HepG2 (cell line): ENCODE data around the gene CPT1A. TPM values are rescaled to one million over a fixed set of nuclear protein-coding genes. Genes with fewer than 3 reads are reported as not detected.

ENCODE experiments used
- ATAC-seq: fragments of 200-7000 bp; cut with Tn5 transposase; 3 replicates; pipeline ENCODE4 v1.9.1; 2020; ENCODE audit warnings: mild to moderate bottlenecking, moderate library complexity
- BruUV-seq: library from RNA; stranded (reverse); fragments of 400-500 nt; replicated peaks from 2 replicates; lab custom pipeline; 2021; lab: Mats Ljungman, UMichigan
- CTCF ChIA-PET: fragments of 300-600 bp; formaldehyde crosslinking; extraction: SDS; loops from one replicate; lab custom pipeline; 2021; ENCODE audit warnings: low total read pairs, inconsistent platforms, low intra/inter-chr PET ratio; lab: Yijun Ruan, JAX
- POLR2A ChIA-PET: fragments of 350-600 bp; sonication (Branson Sonifier 250); formaldehyde crosslinking; loops from one replicate; lab custom pipeline; 2020; ENCODE audit warnings: antibody characterized with exemption, inconsistent platforms; lab: Yijun Ruan, JAX
- DNase-seq: peaks from one replicate; pipeline ENCODE4 v3.0.0-alpha.2; 2015; ENCODE audit warnings: low spot score
- FAIRE-seq: peaks from 3 replicates; lab custom pipeline; 2011; peaks lifted over from hg19 to GRCh38; lab: Jason Lieb, UNC
- H2AFZ ChIP-seq: one replicate; pipeline ENCODE4 v1.6.1; 2011; ENCODE audit warnings: low read length, inconsistent platforms
- H3K27ac ChIP-seq: fragments of 300-600 bp; 3 replicates; pipeline ENCODE4 v1.8.0; 2011; ENCODE audit warnings: mixed run types, mild to moderate bottlenecking, mixed read lengths, low read length, inconsistent platforms; ENCODE audit not compliant: insufficient read depth; ENCODE audit errors: extremely low read length
- H3K27me3 ChIP-seq, 2 experiments: fragments of 200-600 bp in 1 of 2; 2 replicates in 1 of 2; 3 replicates in 1 of 2; pipeline versions ENCODE4 v1.6.0 to v1.8.0; 2011; ENCODE audit warnings: low read length in 2 of 2, mild to moderate bottlenecking in 2 of 2, moderate library complexity in 2 of 2, inconsistent platforms in 1 of 2; ENCODE audit not compliant: insufficient read depth in 2 of 2, control insufficient read depth in 1 of 2
- H3K36me3 ChIP-seq, 2 experiments: fragments of 200-600 bp in 1 of 2; replicated peaks in 1 of 2; 2 replicates in 1 of 2; 3 replicates in 1 of 2; pipeline versions ENCODE4 v1.5.1 to v1.8.0; 2011; ENCODE audit warnings: low read length in 2 of 2, inconsistent platforms in 1 of 2; ENCODE audit not compliant: insufficient read depth in 2 of 2, control insufficient read depth in 1 of 2
- H3K4me1 ChIP-seq: 2 replicates; pipeline ENCODE4 v1.5.1; 2012; ENCODE audit warnings: low read length, inconsistent platforms; ENCODE audit not compliant: insufficient read depth
- H3K4me2 ChIP-seq: 2 replicates; pipeline ENCODE4 v1.6.0; 2011; ENCODE audit warnings: low read depth, low read length, inconsistent platforms
- H3K4me3 ChIP-seq, 3 experiments: fragments of 200-600 bp in 1 of 3; sonication (generic), shearing (Covaris generic) in 1 of 3; replicated peaks in 1 of 3; 2 replicates each; pipeline ENCODE4 v1.5.1; 2011 to 2016; ENCODE audit warnings: low read length in 3 of 3, inconsistent platforms in 2 of 3, low read depth in 2 of 3, mild to moderate bottlenecking in 2 of 3, control low read depth in 1 of 3, mixed read lengths in 1 of 3; ENCODE audit not compliant: insufficient read depth in 1 of 3
- H3K79me2 ChIP-seq: one replicate; pipeline ENCODE4 v1.6.1; 2011; ENCODE audit warnings: low read length, inconsistent platforms; ENCODE audit not compliant: insufficient read depth
- H3K9ac ChIP-seq: 2 replicates; pipeline ENCODE4 v1.6.0; 2011; ENCODE audit warnings: mild to moderate bottlenecking, low read depth, low read length, inconsistent platforms; ENCODE audit not compliant: insufficient read depth
- H3K9me3 ChIP-seq: 2 replicates; pipeline ENCODE4 v1.5.1; 2012; ENCODE audit warnings: mild to moderate bottlenecking, low read length
- H4K20me1 ChIP-seq: 2 replicates; pipeline ENCODE4 v1.6.0; 2011; ENCODE audit warnings: inconsistent platforms, mild to moderate bottlenecking, low read length, moderate library complexity; ENCODE audit not compliant: insufficient read depth
- AKAP8 ChIP-seq: sonication (generic); formaldehyde crosslinking; IDR thresholded peaks from 2 replicates; pipeline ENCODE4 v1.5.1; 2020; ENCODE audit warnings: mild to moderate bottlenecking, missing genetic modification reagents
- ARNT ChIP-seq: fragments of 450-650 bp; IDR thresholded peaks from 2 replicates; pipeline ENCODE4 v1.6.1; 2017
- NFIB ChIP-seq: sonication (generic); formaldehyde crosslinking; IDR thresholded peaks from 2 replicates; pipeline ENCODE4 v1.9.0; 2021; ENCODE audit warnings: missing genetic modification reagents, mild to moderate bottlenecking, borderline replicate concordance
- PAX8 ChIP-seq: sonication (generic); formaldehyde crosslinking; IDR thresholded peaks from 2 replicates; pipeline ENCODE4 v1.8.0; 2022; ENCODE audit warnings: mild to moderate bottlenecking, missing genetic modification reagents, borderline replicate concordance
- RBM39 ChIP-seq: fragments of 200-400 bp; formaldehyde crosslinking; IDR thresholded peaks from one replicate; pipeline ENCODE4 v1.6.1; 2018; ENCODE audit warnings: antibody characterized with exemption, mild to moderate bottlenecking, low read depth, low read length; ENCODE audit not compliant: poor library complexity, severe bottlenecking
- SMAD9 ChIP-seq: sonication (generic); formaldehyde crosslinking; IDR thresholded peaks from 2 replicates; pipeline ENCODE4 v1.5.1; 2020; ENCODE audit warnings: mild to moderate bottlenecking, missing genetic modification reagents
- ZNF160 ChIP-seq: sonication (generic); formaldehyde crosslinking; IDR thresholded peaks from 2 replicates; pipeline ENCODE4 v1.8.0; 2022; ENCODE audit warnings: mild to moderate bottlenecking, inconsistent platforms, missing genetic modification reagents
- ZNF652 ChIP-seq: IDR thresholded peaks from 2 replicates; pipeline ENCODE4 v1.6.1; 2016; ENCODE audit warnings: low read depth, borderline replicate concordance
- WGBS: methylation state at CpG from one replicate; pipeline ENCODE4 v1.1.6; 2017; ENCODE audit warnings: low lambda C conversion rate; 5-methylcytosine and 5-hydroxymethylcytosine counted together
- in situ Hi-C: cut with HindIII; loops from 2 replicates; pipeline ENCODE4 v1.10.0; 2017; ENCODE audit warnings: low pct_unique_long_range_greater_than_20kb; ENCODE audit not compliant: extremely low pct_ligation_motif_present
- intact Hi-C: fragments of 100-400 bp; cut with micrococcal nuclease; formaldehyde crosslinking; loops from one replicate; pipeline ENCODE4 v1.10.0; 2022; ENCODE audit not compliant: unreplicated experiment
- polyA plus RNA-seq, 8 experiments: library from polyadenylated mRNA; depleted of rRNA in 3 of 8; stranded (reverse) in 7 of 8; unstranded in 1 of 8; fragments of >200 nt; fragmentation: Illumina TruSeq in 4 of 8; extraction: Trizol in 4 of 8; gene quantifications; 2 replicates each; pipeline versions ENCODE4 v1.2.1 to v1.2.3, GENCODE V29; 2011 to 2016; ENCODE audit warnings: low read depth in 4 of 8, missing spikeins in 1 of 8, mixed read lengths in 1 of 8; ENCODE audit not compliant: insufficient read depth in 1 of 8
- total RNA-seq, 5 experiments: library from RNA; depleted of rRNA; stranded (reverse); fragments of >200 nt; fragmentation: Illumina TruSeq; extraction: Trizol; gene quantifications; 2 replicates each; pipeline ENCODE4 v1.2.3, GENCODE V29; 2016; ENCODE audit warnings: low read depth in 1 of 5
- TF ChIP-seq, protein P1 (sequence below): sonication (generic); formaldehyde crosslinking; IDR thresholded peaks from 2 replicates; pipeline ENCODE4 v1.5.0; 2020; ENCODE audit warnings: mild to moderate bottlenecking, missing genetic modification reagents, borderline replicate concordance
- TF ChIP-seq, protein P2 (sequence below): sonication (generic); formaldehyde crosslinking; IDR thresholded peaks from 2 replicates; pipeline ENCODE4 v1.4.0; 2020; ENCODE audit warnings: missing genetic modification reagents, mild to moderate bottlenecking, borderline replicate concordance
- TF ChIP-seq, protein P3 (sequence below): sonication (generic); formaldehyde crosslinking; IDR thresholded peaks from 2 replicates; pipeline ENCODE4 v1.4.0; 2020; ENCODE audit warnings: missing genetic modification reagents; ENCODE audit errors: not compliant biosample characterization

Gene CPT1A
- total and polyA plus RNA-seq, 2 of the 13 experiments (the other 11 are each of a cell fraction or from before 2014, with no cell fraction given), result 7.0 to 7.1 TPM

DNA sequence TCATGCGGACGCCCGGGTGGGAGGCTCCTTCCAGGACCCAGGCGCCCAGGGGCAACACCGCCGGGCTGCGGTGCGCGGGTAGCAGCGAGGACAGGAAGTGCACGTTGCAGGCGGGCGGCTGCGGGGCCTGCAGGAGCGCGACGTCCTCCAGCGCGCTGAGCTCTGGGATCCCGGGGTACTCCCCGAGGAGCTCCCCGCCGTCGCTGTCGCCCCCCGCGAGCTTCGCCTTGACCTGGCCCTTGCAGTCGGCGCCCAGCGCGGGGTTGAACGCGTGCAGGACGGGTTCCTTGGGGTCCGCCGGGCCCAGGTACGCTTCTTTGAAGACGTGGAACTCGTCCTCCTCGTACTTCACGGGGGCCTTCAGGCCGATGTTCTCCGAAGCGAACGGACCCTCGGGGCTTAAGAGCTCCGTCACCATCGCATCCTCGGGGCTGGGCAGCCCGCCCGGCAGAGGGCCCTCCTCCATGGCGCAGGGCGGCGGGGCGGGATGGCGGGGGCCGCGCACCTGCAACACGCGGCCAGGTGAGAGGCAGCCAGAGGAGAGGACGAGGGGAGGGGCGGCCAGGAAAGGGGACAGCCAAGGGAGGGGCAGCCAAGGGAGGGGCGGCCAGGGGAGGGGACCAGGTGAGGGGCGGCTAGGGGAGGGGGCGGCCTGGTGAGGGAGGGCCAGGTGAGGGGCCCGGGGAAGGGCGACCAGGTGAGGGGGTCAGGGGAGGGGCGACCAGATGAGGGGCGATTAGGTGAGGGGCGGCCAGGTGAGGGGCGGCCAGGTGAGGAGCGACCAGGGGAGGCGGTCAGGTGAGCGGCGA is 91.3 kb downstream of the CPT1A start:
- in situ Hi-C loops (no loop called here), intact Hi-C loops (no loop called here)
- Histone ChIP-seq H2AFZ (no peak overlapping the region), H3K36me3 (no peaks in the 10 kb centered on the region), H3K9me3 (no peaks in the 10 kb centered on the region), H4K20me1 (no peaks in the 10 kb centered on the region), H3K9ac (no peak overlapping the region), H3K27me3 (no peaks in the 10 kb centered on the region; a peak in 1 of 5 replicates), H3K79me2 (no peaks in the 10 kb centered on the region), H3K4me1 (no peaks in the 10 kb centered on the region), H3K27ac (no peak overlapping the region), H3K4me3 (no peak overlapping the region), H3K4me2 (no peak overlapping the region)
- ATAC-seq (no peak), FAIRE-seq (no peak), DNase-seq (no peak)
- POLR2A ChIA-PET, result no interaction called here
- no TSS peak for BruUV-seq
- TF ChIP-seq PAX8 (CRISPR knock-in tag) (no peak), ARNT (no peak), ZNF160 (CRISPR knock-in tag) (no peak), SMAD9 (no peak), AKAP8 (CRISPR knock-in tag) (no peak), ZNF652 (CRISPR knock-in tag) (no peak), NFIB (CRISPR knock-in tag) (no peak), RBM39 (no peak)
- TF ChIP-seq, protein P1, sequence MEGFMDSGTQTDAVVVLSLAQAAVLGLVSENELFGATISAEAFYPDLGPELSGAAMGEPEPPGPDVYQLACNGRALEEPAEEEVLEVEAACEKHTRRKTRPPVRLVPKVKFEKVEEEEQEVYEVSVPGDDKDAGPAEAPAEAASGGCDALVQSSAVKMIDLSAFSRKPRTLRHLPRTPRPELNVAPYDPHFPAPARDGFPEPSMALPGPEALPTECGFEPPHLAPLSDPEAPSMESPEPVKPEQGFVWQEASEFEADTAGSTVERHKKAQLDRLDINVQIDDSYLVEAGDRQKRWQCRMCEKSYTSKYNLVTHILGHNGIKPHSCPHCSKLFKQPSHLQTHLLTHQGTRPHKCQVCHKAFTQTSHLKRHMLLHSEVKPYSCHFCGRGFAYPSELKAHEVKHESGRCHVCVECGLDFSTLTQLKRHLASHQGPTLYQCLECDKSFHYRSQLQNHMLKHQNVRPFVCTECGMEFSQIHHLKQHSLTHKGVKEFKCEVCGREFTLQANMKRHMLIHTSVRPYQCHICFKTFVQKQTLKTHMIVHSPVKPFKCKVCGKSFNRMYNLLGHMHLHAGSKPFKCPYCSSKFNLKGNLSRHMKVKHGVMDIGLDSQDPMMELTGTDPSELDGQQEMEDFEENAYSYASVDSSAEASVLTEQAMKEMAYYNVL (CRISPR knock-in tag), result no peak
- TF ChIP-seq, protein P2, sequence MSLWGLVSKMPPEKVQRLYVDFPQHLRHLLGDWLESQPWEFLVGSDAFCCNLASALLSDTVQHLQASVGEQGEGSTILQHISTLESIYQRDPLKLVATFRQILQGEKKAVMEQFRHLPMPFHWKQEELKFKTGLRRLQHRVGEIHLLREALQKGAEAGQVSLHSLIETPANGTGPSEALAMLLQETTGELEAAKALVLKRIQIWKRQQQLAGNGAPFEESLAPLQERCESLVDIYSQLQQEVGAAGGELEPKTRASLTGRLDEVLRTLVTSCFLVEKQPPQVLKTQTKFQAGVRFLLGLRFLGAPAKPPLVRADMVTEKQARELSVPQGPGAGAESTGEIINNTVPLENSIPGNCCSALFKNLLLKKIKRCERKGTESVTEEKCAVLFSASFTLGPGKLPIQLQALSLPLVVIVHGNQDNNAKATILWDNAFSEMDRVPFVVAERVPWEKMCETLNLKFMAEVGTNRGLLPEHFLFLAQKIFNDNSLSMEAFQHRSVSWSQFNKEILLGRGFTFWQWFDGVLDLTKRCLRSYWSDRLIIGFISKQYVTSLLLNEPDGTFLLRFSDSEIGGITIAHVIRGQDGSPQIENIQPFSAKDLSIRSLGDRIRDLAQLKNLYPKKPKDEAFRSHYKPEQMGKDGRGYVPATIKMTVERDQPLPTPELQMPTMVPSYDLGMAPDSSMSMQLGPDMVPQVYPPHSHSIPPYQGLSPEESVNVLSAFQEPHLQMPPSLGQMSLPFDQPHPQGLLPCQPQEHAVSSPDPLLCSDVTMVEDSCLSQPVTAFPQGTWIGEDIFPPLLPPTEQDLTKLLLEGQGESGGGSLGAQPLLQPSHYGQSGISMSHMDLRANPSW (CRISPR knock-in tag), result no peak
- TF ChIP-seq, protein P3, sequence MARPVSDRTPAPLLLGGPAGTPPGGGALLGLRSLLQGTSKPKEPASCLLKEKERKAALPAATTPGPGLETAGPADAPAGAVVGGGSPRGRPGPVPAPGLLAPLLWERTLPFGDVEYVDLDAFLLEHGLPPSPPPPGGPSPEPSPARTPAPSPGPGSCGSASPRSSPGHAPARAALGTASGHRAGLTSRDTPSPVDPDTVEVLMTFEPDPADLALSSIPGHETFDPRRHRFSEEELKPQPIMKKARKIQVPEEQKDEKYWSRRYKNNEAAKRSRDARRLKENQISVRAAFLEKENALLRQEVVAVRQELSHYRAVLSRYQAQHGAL (CRISPR knock-in tag), result no peak
- WGBS, result 93% methylated on average over 50 of the region's 76 CpGs
- CTCF ChIA-PET, result no interaction called here
